HG03066 (cell line): Measurements from ENCODE around the gene CLPSL2.

ENCODE experiments used
- ATAC-seq: cut with Tn5 transposase; IDR thresholded peaks from one replicate; pipeline ENCODE4 v1.9.1; 2021; ENCODE audit warnings: low read depth; ENCODE audit not compliant: unreplicated experiment

Gene CLPSL2

GRCh38 chr6:35745509-35745908, 30.9 kb upstream of the CLPSL2 start:
- no peak for ATAC-seq

- no peak for ATAC-seq
Measured at GRCh38 chr6:35746516-35746915, 29.9 kb upstream of the CLPSL2 start.

- ATAC-seq = no peak
Measured at GRCh38 chr6:35747877-35748276, 28.5 kb upstream of the CLPSL2 start.

- no peak for ATAC-seq
Measured at GRCh38 chr6:35750557-35750956, 25.8 kb upstream of the CLPSL2 start.

GRCh38 chr6:35751594-35751993, 24.8 kb upstream of the CLPSL2 start:
- ATAC-seq = no peak

- ATAC-seq = no peak
Measured at GRCh38 chr6:35752330-35752729, 24.1 kb upstream of the CLPSL2 start.

- no peak for ATAC-seq
Measured at GRCh38 chr6:35754452-35755277, 21.7 kb upstream of the CLPSL2 start.

GRCh38 chr6:35755278-35755924, 21.0 kb upstream of the CLPSL2 start:
- ATAC-seq = no peak

GRCh38 chr6:35757456-35758123, 18.8 kb upstream of the CLPSL2 start:
- no peak for ATAC-seq

GRCh38 chr6:35759426-35759825, 17.0 kb upstream of the CLPSL2 start:
- no peak for ATAC-seq

- no peak for ATAC-seq
Measured at GRCh38 chr6:35765739-35766138, 10.7 kb upstream of the CLPSL2 start.

- ATAC-seq = no peak
Measured at GRCh38 chr6:35769211-35769610, 7.2 kb upstream of the CLPSL2 start.

GRCh38 chr6:35771343-35771627, 5.1 kb upstream of the CLPSL2 start:
- no peak for ATAC-seq

GRCh38 chr6:35774116-35774794, 2.1 kb upstream of the CLPSL2 start:
- ATAC-seq = no peak

GRCh38 chr6:35775031-35775430, 1.4 kb upstream of the CLPSL2 start:
- no peak for ATAC-seq

- ATAC-seq = no peak
Measured at GRCh38 chr6:35777356-35778102, 1.1 kb downstream of the CLPSL2 start.

- ATAC-seq = no peak
Measured at GRCh38 chr6:35778437-35778836, 2.0 kb downstream of the CLPSL2 start.

GRCh38 chr6:35780719-35781118, 4.3 kb downstream of the CLPSL2 start, which contains the start of gene CLPSL1:
Gene CLPSL1, plus strand, starts transcription at chr6:35781019. Its CDS starts 92 bp downstream, at chr6:35781111.
- no peak for ATAC-seq

GRCh38 chr6:35781290-35781689, 4.9 kb downstream of the CLPSL2 start:
- no peak for ATAC-seq

GRCh38 chr6:35782424-35782823, 6.0 kb downstream of the CLPSL2 start:
- no peak for ATAC-seq
